CD8-positive, alpha-beta memory T cell (primary cell): ENCODE measurements around the gene LSM7. TPM values are rescaled to one million over a fixed set of nuclear protein-coding genes. Genes with fewer than 3 reads are reported as not detected.
A peak's percentile ranks its signal among the peaks of the same experiment; 100 is the strongest.

Experiments
- CTCF ChIA-PET: fragments of 350-600 bp; sonication (Branson Sonifier 250); formaldehyde crosslinking; loops from one replicate; lab custom pipeline; 2021; ENCODE audit warnings: antibody characterized with exemption; lab: Charles Lee
- POLR2A ChIA-PET: fragments of 350-600 bp; sonication (Branson Sonifier 250); formaldehyde crosslinking; loops from one replicate; lab custom pipeline; 2021; ENCODE audit warnings: antibody characterized with exemption; lab: Charles Lee
- DNase-seq, 5 donors: peaks; one replicate each; pipeline versions ENCODE4 v3.0.0 to v3.0.0-alpha.2; 2020 to 2022; ENCODE audit warnings: mixed read lengths in 1 of 5
- H3K27ac ChIP-seq: one replicate; pipeline ENCODE4 v1.7.0; 2013; ENCODE audit warnings: low read depth, mild to moderate bottlenecking, low read length, moderate library complexity
- H3K27me3 ChIP-seq: 2 replicates; pipeline ENCODE4 v1.7.0; 2013; ENCODE audit warnings: low read length, mild to moderate bottlenecking; ENCODE audit not compliant: insufficient read depth, poor library complexity, severe bottlenecking
- H3K36me3 ChIP-seq: 2 replicates; pipeline ENCODE4 v1.7.0; 2013; ENCODE audit warnings: mild to moderate bottlenecking, low read length, moderate library complexity; ENCODE audit not compliant: insufficient read depth
- H3K4me1 ChIP-seq: 2 replicates; pipeline ENCODE4 v1.7.0; 2013; ENCODE audit warnings: mild to moderate bottlenecking, low read length, moderate library complexity; ENCODE audit not compliant: insufficient read depth
- H3K4me3 ChIP-seq: 2 replicates; pipeline ENCODE4 v1.7.0; 2013; ENCODE audit warnings: mild to moderate bottlenecking, low read length
- H3K9me3 ChIP-seq: 2 replicates; pipeline ENCODE4 v1.7.0; 2013; ENCODE audit warnings: mild to moderate bottlenecking, low read length
- H3K27ac Mint-ChIP-seq, 8 donors: one replicate each; pipeline ENCODE4 v1.8.0; 2020 to 2021; ENCODE audit warnings: mixed read lengths in 8 of 8, mild to moderate bottlenecking in 6 of 8, inconsistent platforms in 3 of 8, moderate library complexity in 3 of 8
- H3K27me3 Mint-ChIP-seq, 2 donors: one replicate each; pipeline ENCODE4 v1.8.0; 2020 to 2021; ENCODE audit warnings: mixed read lengths in 2 of 2, mild to moderate bottlenecking in 1 of 2, moderate library complexity in 1 of 2
- H3K36me3 Mint-ChIP-seq, 3 donors: one replicate each; pipeline ENCODE4 v1.8.0; 2020 to 2021; ENCODE audit warnings: mixed read lengths in 3 of 3, inconsistent platforms in 1 of 3, mild to moderate bottlenecking in 1 of 3
- H3K4me1 Mint-ChIP-seq, 3 donors: one replicate each; pipeline ENCODE4 v1.8.0; 2020 to 2021; ENCODE audit warnings: mixed read lengths in 3 of 3, inconsistent platforms in 1 of 3, mild to moderate bottlenecking in 1 of 3
- H3K4me3 Mint-ChIP-seq, 7 donors: one replicate each; pipeline ENCODE4 v1.8.0; 2020 to 2021; ENCODE audit warnings: mixed read lengths in 7 of 7, mild to moderate bottlenecking in 6 of 7, moderate library complexity in 4 of 7, inconsistent platforms in 2 of 7
- H3K9me3 Mint-ChIP-seq, 5 donors: one replicate each; pipeline ENCODE4 v1.8.0; 2020 to 2022; ENCODE audit warnings: mixed read lengths in 5 of 5, mild to moderate bottlenecking in 3 of 5, moderate library complexity in 2 of 5, inconsistent platforms in 1 of 5
- polyA plus RNA-seq: library from polyadenylated mRNA; unstranded; fragments of 300-500 nt; fragmentation: Illumina TruSeq; gene quantifications from one replicate; pipeline ENCODE4 v1.2.3, GENCODE V29; 2021
- total RNA-seq, 2 experiments: library from RNA; stranded (reverse); gene quantifications; one replicate each; pipeline ENCODE4 v1.2.3, GENCODE V29; 2021

LSM7 gene
- total and polyA plus RNA-seq, 3 experiments from 2014 or later, result 162 to 168 (median 163) TPM

- Mint-ChIP-seq H3K27ac (peak overlapping the region in 1 of 8 donors; percentile 54), H3K4me3 (no peak overlapping the region), H3K9me3 (peaks cover 0 to 7% (median 5%) of the 10 kb centered on the region in 5 donors), H3K27me3 (peaks cover 12 to 20% of the 10 kb centered on the region in 2 donors), H3K36me3 (peaks cover 0 to 4% (median 0%) of the 10 kb centered on the region in 3 donors), H3K4me1 (peaks cover 0 to 4% (median 0%) of the 10 kb centered on the region in 3 donors)
- Histone ChIP-seq H3K4me3 (no peak overlapping the region), H3K27ac (no peak overlapping the region), H3K27me3 (peaks cover 11% of the 10 kb centered on the region), H3K36me3 (no peaks in the 10 kb centered on the region), H3K4me1 (no peaks in the 10 kb centered on the region), H3K9me3 (no peaks in the 10 kb centered on the region)
- ChIA-PET POLR2A (no interaction called here), CTCF (interaction anchor here (1.3 kb wide), 1 partner anchor 11 kb away, joined by 5 read pairs; no protein-coding TSS in a partner anchor)
- no peak for DNase-seq
These were observed 37.0 kb upstream of the LSM7 start for GRCh38 chr19:2365201-2365970.

- Mint-ChIP-seq H3K4me3 (no peak overlapping the region), H3K27me3 (peaks cover 14 to 21% of the 10 kb centered on the region in 2 donors), H3K9me3 (peaks cover 0 to 7% (median 0%) of the 10 kb centered on the region in 5 donors), H3K36me3 (peaks cover 0 to 4% (median 0%) of the 10 kb centered on the region in 3 donors), H3K27ac (no peak overlapping the region), H3K4me1 (peaks cover 0 to 3% (median 0%) of the 10 kb centered on the region in 3 donors)
- H3K4me1 ChIP-seq, result no peaks in the 10 kb centered on the region
- DNase-seq, result no peak
- ChIA-PET POLR2A (no interaction called here), CTCF (no interaction called here)
- H3K36me3 ChIP-seq, result no peaks in the 10 kb centered on the region
- no peaks in the 10 kb centered on the region for H3K9me3 ChIP-seq
- H3K27ac ChIP-seq, result no peak overlapping the region
- no peak overlapping the region for H3K4me3 ChIP-seq
- H3K27me3 ChIP-seq, result peaks cover 11% of the 10 kb centered on the region
These were observed 35.0 kb upstream of the LSM7 start for GRCh38 chr19:2363419-2363818.

DNA sequence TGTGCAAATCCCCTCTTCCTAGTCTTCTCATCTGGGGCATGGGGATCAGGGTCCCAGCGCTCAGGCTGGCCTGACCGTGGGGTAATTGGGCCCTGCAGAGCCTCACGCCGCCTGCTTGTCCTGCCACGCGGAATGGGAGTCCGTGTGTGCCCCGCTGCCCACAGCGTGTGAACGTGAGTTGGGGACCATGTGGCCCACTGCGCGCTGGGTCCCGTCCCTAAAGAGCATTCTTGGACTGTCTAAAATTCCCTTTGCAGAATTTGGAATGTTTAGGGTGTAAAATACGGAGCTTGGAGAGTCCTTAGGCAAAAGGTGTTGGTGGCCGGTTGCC lies 34.5 kb upstream of the LSM7 start:
- H3K27me3 Mint-ChIP-seq, result peaks cover 14 to 21% of the 10 kb centered on the region in 2 donors
- peaks cover 0 to 2% (median 0%) of the 10 kb centered on the region in 5 donors for H3K9me3 Mint-ChIP-seq
- POLR2A ChIA-PET, result no interaction called here
- H3K36me3 Mint-ChIP-seq, result peaks cover 0 to 4% (median 0%) of the 10 kb centered on the region in 3 donors
- Histone ChIP-seq H3K27me3 (peaks cover 11% of the 10 kb centered on the region), H3K36me3 (no peaks in the 10 kb centered on the region), H3K9me3 (no peaks in the 10 kb centered on the region), H3K4me3 (no peak overlapping the region), H3K27ac (no peak overlapping the region), H3K4me1 (no peaks in the 10 kb centered on the region)
- DNase-seq, result no peak
- peaks cover 0 to 3% (median 0%) of the 10 kb centered on the region in 3 donors for H3K4me1 Mint-ChIP-seq
- CTCF ChIA-PET, result interaction anchor here (0.6 kb wide), 1 partner anchor 243 kb away, joined by 3 read pairs; no protein-coding TSS in a partner anchor
- no peak overlapping the region for H3K27ac Mint-ChIP-seq
- no peak overlapping the region for H3K4me3 Mint-ChIP-seq

- H3K36me3 Mint-ChIP-seq, result peaks cover 0 to 4% (median 0%) of the 10 kb centered on the region in 3 donors
- no peaks in the 10 kb centered on the region for H3K4me1 ChIP-seq
- peaks cover 14 to 21% of the 10 kb centered on the region in 2 donors for H3K27me3 Mint-ChIP-seq
- POLR2A ChIA-PET, result no interaction called here
- H3K4me3 ChIP-seq, result no peak overlapping the region
- H3K4me3 Mint-ChIP-seq, result no peak overlapping the region
- no peak overlapping the region for H3K27ac ChIP-seq
- H3K9me3 ChIP-seq, result no peaks in the 10 kb centered on the region
- no peak for DNase-seq
- peaks cover 0 to 3% (median 0%) of the 10 kb centered on the region in 3 donors for H3K4me1 Mint-ChIP-seq
- H3K36me3 ChIP-seq, result no peaks in the 10 kb centered on the region
- no peak overlapping the region for H3K27ac Mint-ChIP-seq
- CTCF ChIA-PET, result interaction anchor here (0.6 kb wide), 1 partner anchor 243 kb away, joined by 3 read pairs; no protein-coding TSS in a partner anchor
- peaks cover 0 to 2% (median 0%) of the 10 kb centered on the region in 5 donors for H3K9me3 Mint-ChIP-seq
- peaks cover 11% of the 10 kb centered on the region for H3K27me3 ChIP-seq
These were observed 33.9 kb upstream of the LSM7 start for GRCh38 chr19:2362046-2362969.

- no peak for DNase-seq
- peaks cover 14 to 21% of the 10 kb centered on the region in 2 donors for H3K27me3 Mint-ChIP-seq
- ChIA-PET CTCF (no interaction called here), POLR2A (no interaction called here)
- no peak overlapping the region for H3K4me3 Mint-ChIP-seq
- peaks cover 11% of the 10 kb centered on the region for H3K27me3 ChIP-seq
- H3K36me3 Mint-ChIP-seq, result peaks cover 0 to 4% (median 0%) of the 10 kb centered on the region in 3 donors
- no peaks in the 10 kb centered on the region for H3K36me3 ChIP-seq
- H3K4me1 Mint-ChIP-seq, result peaks cover 0 to 3% (median 0%) of the 10 kb centered on the region in 3 donors
- no peak overlapping the region for H3K27ac ChIP-seq
- no peaks in the 10 kb centered on the region for H3K4me1 ChIP-seq
- no peak overlapping the region for H3K4me3 ChIP-seq
- H3K9me3 ChIP-seq, result no peaks in the 10 kb centered on the region
- H3K9me3 Mint-ChIP-seq, result no peaks in the 10 kb centered on the region
- H3K27ac Mint-ChIP-seq, result peak overlapping the region in 1 of 8 donors; percentile 85
These were observed 33.1 kb upstream of the LSM7 start for GRCh38 chr19:2361246-2362045.

DNA sequence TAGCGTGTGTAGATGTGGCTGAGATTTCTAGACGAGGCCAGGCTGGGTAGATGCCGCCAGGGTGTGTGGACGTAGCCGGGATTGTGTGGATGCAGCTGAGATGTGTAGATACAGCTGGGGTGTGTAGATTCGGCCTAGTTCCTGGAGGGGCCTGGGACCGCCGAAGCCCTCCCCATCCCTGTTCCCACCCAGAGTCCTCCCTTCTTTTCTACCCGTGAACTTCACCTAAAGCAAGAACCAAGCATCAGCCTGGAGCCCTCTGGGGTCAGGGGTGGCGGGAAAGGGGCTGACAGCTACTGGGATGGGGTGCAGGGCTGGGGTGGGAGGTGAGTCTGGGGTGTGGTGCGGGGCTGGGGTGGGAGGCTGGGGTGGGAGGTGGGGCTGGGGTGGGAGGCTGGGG lies 32.4 kb upstream of the LSM7 start:
- H3K4me3 ChIP-seq, result no peak overlapping the region

DNA sequence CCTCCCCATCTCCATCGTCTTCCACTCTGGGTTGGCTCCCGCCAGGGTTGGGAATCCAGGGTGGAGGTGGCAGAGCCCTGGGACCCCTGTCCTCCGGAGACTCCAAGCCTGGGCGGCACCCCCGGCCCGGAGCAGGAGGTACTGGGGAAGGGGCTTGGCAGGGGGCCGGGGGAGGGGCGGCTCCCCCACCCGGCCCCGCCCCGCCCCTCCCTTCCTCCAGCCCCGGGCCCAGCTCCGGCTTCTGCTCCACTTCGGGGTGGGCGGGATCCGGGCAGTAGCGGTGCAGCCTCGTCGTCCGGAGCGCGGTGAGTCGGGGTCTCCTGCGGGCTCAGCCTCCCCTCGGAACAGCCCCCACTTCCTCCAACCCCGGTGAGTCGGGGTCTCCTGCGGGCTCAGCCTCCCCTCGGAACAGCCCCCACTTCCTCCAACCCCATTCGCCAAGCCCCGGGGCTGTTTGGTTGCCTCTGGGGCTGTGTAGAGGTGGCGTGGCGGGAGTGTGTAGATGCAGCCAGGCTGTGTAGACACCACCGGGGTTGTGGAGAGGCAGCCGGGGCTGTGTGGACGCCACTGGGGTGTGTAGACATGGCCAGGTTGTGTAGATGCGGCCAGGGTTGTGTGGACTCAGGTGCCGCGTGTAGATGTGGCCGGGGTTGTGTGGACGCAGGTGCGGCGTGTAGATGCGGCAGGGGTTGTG lies 31.8 kb upstream of the LSM7 start, which contains the start of gene TMPRSS9:
TMPRSS9 (plus strand) TSS at position 274 of the 694 bp plus-strand sequence. CDS start 29,521 bp downstream, outside the sequence.
- H3K36me3 ChIP-seq, result no peaks in the 10 kb centered on the region
- peaks cover 12 to 17% of the 10 kb centered on the region in 2 donors for H3K27me3 Mint-ChIP-seq
- ChIA-PET CTCF (no interaction called here), POLR2A (no interaction called here)
- peak within 1 kb of the TSS in 1 of 7 donors; percentile 80 for H3K4me3 Mint-ChIP-seq
- no peak for DNase-seq
- H3K4me1 ChIP-seq, result no peaks in the 10 kb centered on the region
- H3K4me3 ChIP-seq, result no peak within 1 kb of the TSS
- peaks cover 11% of the 10 kb centered on the region for H3K27me3 ChIP-seq
- H3K9me3 Mint-ChIP-seq, result no peaks in the 10 kb centered on the region
- peaks cover 0 to 3% (median 0%) of the 10 kb centered on the region in 3 donors for H3K36me3 Mint-ChIP-seq
- H3K27ac ChIP-seq, result no peak within 1 kb of the TSS
- H3K9me3 ChIP-seq, result no peaks in the 10 kb centered on the region
- peaks cover 0 to 3% (median 0%) of the 10 kb centered on the region in 3 donors for H3K4me1 Mint-ChIP-seq
- peak within 1 kb of the TSS in 2 of 8 donors; percentile 27 to 47 for H3K27ac Mint-ChIP-seq

More for the DNA sequence above, 32.4 kb upstream of the LSM7 start:
- peaks cover 0 to 4% (median 0%) of the 10 kb centered on the region in 3 donors for H3K36me3 Mint-ChIP-seq
- Histone ChIP-seq H3K27ac (no peak overlapping the region), H3K9me3 (no peaks in the 10 kb centered on the region), H3K4me1 (no peaks in the 10 kb centered on the region), H3K27me3 (peaks cover 11% of the 10 kb centered on the region), H3K36me3 (no peaks in the 10 kb centered on the region)
- ChIA-PET CTCF (no interaction called here), POLR2A (no interaction called here)
- no peaks in the 10 kb centered on the region for H3K9me3 Mint-ChIP-seq
- no peak for DNase-seq
- H3K27ac Mint-ChIP-seq, result peak overlapping the region in 1 of 8 donors; percentile 27
- H3K27me3 Mint-ChIP-seq, result peaks cover 14 to 21% of the 10 kb centered on the region in 2 donors
- peaks cover 0 to 3% (median 0%) of the 10 kb centered on the region in 3 donors for H3K4me1 Mint-ChIP-seq
- H3K4me3 Mint-ChIP-seq, result no peak overlapping the region
